WTC11 (cell line): ENCODE measurements around the gene DLX2.

Experiments used
- ATF3 ChIP-seq: sonication (generic); formaldehyde crosslinking; conservative IDR thresholded peaks from 2 replicates; pipeline ENCODE4 v1.8.1; 2022; ENCODE audit warnings: mild to moderate bottlenecking, missing genetic modification reagents
- CTCF ChIP-seq: fragments of 200-600 bp; IDR thresholded peaks from 2 replicates; pipeline ENCODE4 v1.8.0; 2022; ENCODE audit warnings: antibody characterized with exemption
- MAX ChIP-seq: sonication (generic); formaldehyde crosslinking; IDR thresholded peaks from 2 replicates; pipeline ENCODE4 v1.8.0; 2022; ENCODE audit warnings: mild to moderate bottlenecking, missing genetic modification reagents
- TCF7 ChIP-seq: sonication (generic); formaldehyde crosslinking; IDR thresholded peaks from 2 replicates; pipeline ENCODE4 v1.8.0; 2022; ENCODE audit warnings: mild to moderate bottlenecking, low read depth, missing genetic modification reagents, moderate library complexity
- TP53 ChIP-seq: sonication (generic); formaldehyde crosslinking; IDR thresholded peaks from 2 replicates; pipeline ENCODE4 v1.8.1; 2023; ENCODE audit warnings: mild to moderate bottlenecking, missing genetic modification reagents
- ZMAT4 ChIP-seq: fragments of 250-450 bp; sonication (Bioruptor Pico); IDR thresholded peaks from 2 replicates; pipeline ENCODE4 v1.9.0; 2021; ENCODE audit warnings: mild to moderate bottlenecking

- TF ChIP-seq ATF3, result no peak
- no peak for TF ChIP-seq TCF7
- TF ChIP-seq CTCF, result no peak
- TF ChIP-seq TP53 (CRISPR knock-in tag), result no peak
- no peak for TF ChIP-seq MAX
- no peak for TF ChIP-seq ZMAT4 (CRISPR knock-in tag)
Observed at GRCh38 chr2:172089005-172089504, 13.6 kb downstream of the DLX2 start.
